ENCODE results near the gene TRIM29. TPM values are rescaled to one million over a fixed set of nuclear protein-coding genes. Genes with fewer than 3 reads are reported as not detected.

Gene TRIM29
- total and polyA plus RNA-seq, 7 donors: 0.33 to 8.5 (median 6.0) TPM

GRCh38 chr11:120109531-120109930 lies 28.4 kb downstream of the TRIM29 start:
- H3K9me3 ChIP-seq: no peaks in the 10 kb centered on the region
- TF ChIP-seq POLR2A (IDR thresholded peaks at IDR 0.05) (no peak), EP300 (IDR thresholded peaks at IDR 0.05) (no peak), POLR2AphosphoS5 (IDR thresholded peaks at IDR 0.05) (no peak)
- TF ChIP-seq, protein P1, sequence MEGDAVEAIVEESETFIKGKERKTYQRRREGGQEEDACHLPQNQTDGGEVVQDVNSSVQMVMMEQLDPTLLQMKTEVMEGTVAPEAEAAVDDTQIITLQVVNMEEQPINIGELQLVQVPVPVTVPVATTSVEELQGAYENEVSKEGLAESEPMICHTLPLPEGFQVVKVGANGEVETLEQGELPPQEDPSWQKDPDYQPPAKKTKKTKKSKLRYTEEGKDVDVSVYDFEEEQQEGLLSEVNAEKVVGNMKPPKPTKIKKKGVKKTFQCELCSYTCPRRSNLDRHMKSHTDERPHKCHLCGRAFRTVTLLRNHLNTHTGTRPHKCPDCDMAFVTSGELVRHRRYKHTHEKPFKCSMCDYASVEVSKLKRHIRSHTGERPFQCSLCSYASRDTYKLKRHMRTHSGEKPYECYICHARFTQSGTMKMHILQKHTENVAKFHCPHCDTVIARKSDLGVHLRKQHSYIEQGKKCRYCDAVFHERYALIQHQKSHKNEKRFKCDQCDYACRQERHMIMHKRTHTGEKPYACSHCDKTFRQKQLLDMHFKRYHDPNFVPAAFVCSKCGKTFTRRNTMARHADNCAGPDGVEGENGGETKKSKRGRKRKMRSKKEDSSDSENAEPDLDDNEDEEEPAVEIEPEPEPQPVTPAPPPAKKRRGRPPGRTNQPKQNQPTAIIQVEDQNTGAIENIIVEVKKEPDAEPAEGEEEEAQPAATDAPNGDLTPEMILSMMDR (IDR thresholded peaks at IDR 0.05): no peak
- H3K27me3 ChIP-seq: peaks cover 0 to 10% (median 0%) of the 10 kb centered on the region in 3 donors
- DNase-seq: no peak
- intact Hi-C loops (cut with DNase I): loop anchor here (2.0 to 5.0 kb wide), 2 partner anchors 382 to 629 kb away; partner anchors contain the start of gene NECTIN1
- no peaks in the 10 kb centered on the region for H3K36me3 ChIP-seq
- H3K4me1 ChIP-seq: no peaks in the 10 kb centered on the region
- 86 to 88% methylated on average over 5 of the region's 5 CpGs for WGBS, 2 donors
- H3K4me3 ChIP-seq: no peak overlapping the region
- H3K27ac ChIP-seq: no peak overlapping the region

GRCh38 chr11:120108785-120109168 lies 29.1 kb downstream of the TRIM29 start:
- H3K9me3 ChIP-seq: no peaks in the 10 kb centered on the region
- H3K36me3 ChIP-seq: no peaks in the 10 kb centered on the region
- intact Hi-C loops (cut with DNase I): loop anchor here (1.0 to 5.0 kb wide), 3 partner anchors 381 to 628 kb away; partner anchors contain the start of gene NECTIN1
- no peaks in the 10 kb centered on the region for H3K4me1 ChIP-seq
- WGBS, 2 donors: 39 to 49% methylated on average over 6 of the region's 6 CpGs
- TF ChIP-seq, protein P1 (IDR thresholded peaks at IDR 0.05): no peak
- no peak for TF ChIP-seq POLR2AphosphoS5 (IDR thresholded peaks at IDR 0.05)
- TF ChIP-seq POLR2A (IDR thresholded peaks at IDR 0.05): no peak
- no peak for TF ChIP-seq EP300 (IDR thresholded peaks at IDR 0.05)
- DNase-seq: no peak
- H3K27me3 ChIP-seq: peaks cover 0 to 10% (median 0%) of the 10 kb centered on the region in 3 donors
- no peak overlapping the region for H3K27ac ChIP-seq
- no peak overlapping the region for H3K4me3 ChIP-seq

DNA sequence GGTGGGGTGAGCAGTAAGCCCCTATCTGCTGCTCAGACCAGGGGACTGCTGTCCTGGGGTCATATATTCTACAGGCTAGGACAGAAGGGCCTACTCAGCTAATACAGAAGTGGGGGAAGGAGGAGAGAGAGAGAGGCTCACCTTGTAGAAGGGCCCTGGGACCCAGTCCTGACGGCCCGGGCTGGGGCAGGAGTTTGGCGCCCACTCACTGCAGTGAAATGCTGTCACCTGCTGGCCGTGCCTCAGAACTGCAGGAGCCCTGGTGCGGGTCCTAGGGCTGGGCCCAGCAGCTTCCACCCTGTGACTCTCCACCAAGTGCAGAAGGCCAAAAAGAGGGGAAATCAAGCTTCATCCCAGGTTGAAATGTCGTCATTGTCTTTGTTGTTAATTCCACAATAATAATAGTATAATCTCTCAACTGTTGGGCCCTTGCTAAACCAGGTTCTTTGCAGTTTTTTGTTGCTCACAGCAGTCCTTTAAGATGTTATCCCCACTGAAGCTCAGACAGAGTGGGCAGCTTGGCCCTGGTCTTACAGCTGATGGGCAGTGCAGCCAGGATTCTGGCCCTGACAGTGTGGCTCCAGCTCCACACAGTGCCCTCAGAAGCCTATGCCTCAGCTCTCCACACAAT lies 29.6 kb downstream of the TRIM29 start:
- TF ChIP-seq, protein P1 (IDR thresholded peaks at IDR 0.05): peak; percentile 85 to 100 (median 98)
- no peak for TF ChIP-seq POLR2AphosphoS5 (IDR thresholded peaks at IDR 0.05)
- Histone ChIP-seq H3K9me3 (no peaks in the 10 kb centered on the region), H3K27ac (no peak overlapping the region), H3K36me3 (no peaks in the 10 kb centered on the region), H3K4me1 (no peaks in the 10 kb centered on the region), H3K4me3 (no peak overlapping the region), H3K27me3 (peaks cover 0 to 10% (median 0%) of the 10 kb centered on the region in 3 donors)
- 1 to 4% methylated on average over 6 of the region's 6 CpGs for WGBS, 2 donors
- intact Hi-C loops (cut with DNase I): loop anchor here (1.0 to 5.0 kb wide), 3 partner anchors 381 to 627 kb away; partner anchors contain the start of gene NECTIN1
- peak; percentile 77 for DNase-seq

- Histone ChIP-seq H3K36me3 (no peaks in the 10 kb centered on the region), H3K27me3 (peaks cover 0 to 12% (median 0%) of the 10 kb centered on the region in 3 donors), H3K9me3 (no peaks in the 10 kb centered on the region), H3K4me3 (no peak overlapping the region), H3K27ac (no peak overlapping the region), H3K4me1 (no peaks in the 10 kb centered on the region)
- no peak for DNase-seq
- no peak for TF ChIP-seq EP300 (IDR thresholded peaks at IDR 0.05)
- no peak for TF ChIP-seq POLR2AphosphoS5 (IDR thresholded peaks at IDR 0.05)
- TF ChIP-seq POLR2A (IDR thresholded peaks at IDR 0.05): no peak
- TF ChIP-seq, protein P1 (IDR thresholded peaks at IDR 0.05): no peak
- intact Hi-C loops (cut with DNase I): loop anchor here (1.0 to 5.0 kb wide), 3 partner anchors 380 to 627 kb away; partner anchors contain the start of gene NECTIN1
- WGBS, 2 donors: 55 to 69% methylated on average over 6 of the region's 6 CpGs
Observed at GRCh38 chr11:120107692-120108091, 30.2 kb downstream of the TRIM29 start.
